ENCODE data around the gene MAN2A1. TPM values are rescaled to one million over a fixed set of nuclear protein-coding genes. Genes with fewer than 3 reads are reported as not detected.

MAN2A1 gene
- total RNA-seq, 6 experiments from 2014 or later = 48.1 to 68.8 (median 61.9) TPM

- H3K4me1 ChIP-seq = no peaks in the 10 kb centered on the region
- intact Hi-C loops (cut with DNase I) = no loop called here
- no peak for DNase-seq
- 86% methylated on average over 2 of the region's 2 CpGs for WGBS (ENCODE audit: insufficient coverage, low coverage, low lambda C conversion rate, missing lambda C conversion rate)
- no peaks in the 10 kb centered on the region for H3K27me3 ChIP-seq
- no peak overlapping the region for H3K4me3 ChIP-seq
- ATAC-seq = no peak
- H3K27ac ChIP-seq = no peak overlapping the region
- TF ChIP-seq POLR2A (IDR thresholded peaks at IDR 0.05) (no peak), CTCF (IDR thresholded peaks at IDR 0.05) (no peak)
- no peaks in the 10 kb centered on the region for H3K9me3 ChIP-seq
- H3K36me3 ChIP-seq = peaks cover 0 to 28% (median 11%) of the 10 kb centered on the region in 4 donors
Observed at GRCh38 chr5:109865637-109866036, 175.9 kb downstream of the MAN2A1 start.

GRCh38 chr5:109866051-109866450 is 176.3 kb downstream of the MAN2A1 start:
- peaks cover 0 to 28% (median 11%) of the 10 kb centered on the region in 4 donors for H3K36me3 ChIP-seq
- intact Hi-C loops (cut with DNase I) = no loop called here
- TF ChIP-seq POLR2A (IDR thresholded peaks at IDR 0.05) (no peak), CTCF (IDR thresholded peaks at IDR 0.05) (no peak)
- no peak overlapping the region for H3K27ac ChIP-seq
- no peaks in the 10 kb centered on the region for H3K27me3 ChIP-seq
- ATAC-seq = no peak
- DNase-seq = no peak
- no peaks in the 10 kb centered on the region for H3K9me3 ChIP-seq
- no peak overlapping the region for H3K4me3 ChIP-seq
- WGBS (ENCODE audit: insufficient coverage, low coverage, low lambda C conversion rate, missing lambda C conversion rate) = 96% methylated on average over 2 of the region's 2 CpGs
- no peaks in the 10 kb centered on the region for H3K4me1 ChIP-seq

- ATAC-seq (no peak), DNase-seq (no peak)
- H3K9me3 ChIP-seq = no peaks in the 10 kb centered on the region
- H3K27me3 ChIP-seq = no peaks in the 10 kb centered on the region
- no peak overlapping the region for H3K4me3 ChIP-seq
- TF ChIP-seq CTCF (IDR thresholded peaks at IDR 0.05) (no peak), POLR2A (IDR thresholded peaks at IDR 0.05) (no peak)
- WGBS (ENCODE audit: insufficient coverage, low coverage, low lambda C conversion rate, missing lambda C conversion rate) = 72% methylated on average over 2 of the region's 2 CpGs
- no peak overlapping the region for H3K27ac ChIP-seq
- no peaks in the 10 kb centered on the region for H3K4me1 ChIP-seq
- intact Hi-C loops (cut with DNase I) = no loop called here
- peaks cover 0 to 28% (median 8%) of the 10 kb centered on the region in 4 donors for H3K36me3 ChIP-seq
Observed at GRCh38 chr5:109868737-109869136, 179.0 kb downstream of the MAN2A1 start.

GRCh38 chr5:109873687-109874086 is 184.0 kb downstream of the MAN2A1 start:
- Histone ChIP-seq H3K27ac (no peak overlapping the region), H3K36me3 (no peaks in the 10 kb centered on the region), H3K4me3 (no peak overlapping the region), H3K27me3 (no peaks in the 10 kb centered on the region), H3K4me1 (no peaks in the 10 kb centered on the region), H3K9me3 (no peaks in the 10 kb centered on the region)
- intact Hi-C loops (cut with DNase I) = no loop called here
- DNase-seq (no peak), ATAC-seq (peak in 1 of 4 donors; percentile 29)
- WGBS (ENCODE audit: insufficient coverage, low coverage, low lambda C conversion rate, missing lambda C conversion rate) = 96% methylated on average over 3 of the region's 4 CpGs
- TF ChIP-seq CTCF (IDR thresholded peaks at IDR 0.05) (no peak), POLR2A (IDR thresholded peaks at IDR 0.05) (no peak)

GRCh38 chr5:109874108-109874507 is 184.4 kb downstream of the MAN2A1 start:
- no peak for DNase-seq
- TF ChIP-seq POLR2A (IDR thresholded peaks at IDR 0.05) = no peak
- no peak for TF ChIP-seq CTCF (IDR thresholded peaks at IDR 0.05)
- Histone ChIP-seq H3K27ac (no peak overlapping the region), H3K27me3 (no peaks in the 10 kb centered on the region), H3K9me3 (no peaks in the 10 kb centered on the region), H3K4me3 (no peak overlapping the region), H3K36me3 (no peaks in the 10 kb centered on the region), H3K4me1 (no peaks in the 10 kb centered on the region)
- 100% methylated on average over 2 of the region's 2 CpGs for WGBS (ENCODE audit: insufficient coverage, low coverage, low lambda C conversion rate, missing lambda C conversion rate)
- intact Hi-C loops (cut with DNase I) = no loop called here
- ATAC-seq = no peak

Measured in right lobe of liver (tissue), 6 donors.